Peyer's patch (tissue), 4 donors: ENCODE measurements around the gene CXCL6. TPM values are rescaled to one million over a fixed set of nuclear protein-coding genes. Genes with fewer than 3 reads are reported as not detected.

Experiments
- DNase-seq, 3 donors: peaks; one replicate each; pipeline ENCODE4 v3.0.0-alpha.2; 2017 to 2019
- H3K27ac ChIP-seq, 4 donors: fragments of 200-600 bp; sonication (generic); one replicate each; pipeline ENCODE4 v1.5.1; 2016 to 2019
- H3K27me3 ChIP-seq, 2 donors: fragments of 200-600 bp; sonication (generic); one replicate each; pipeline ENCODE4 v1.5.1; 2019
- H3K36me3 ChIP-seq, 3 donors: fragments of 200-600 bp; sonication (generic); one replicate each; pipeline ENCODE4 v1.5.1; 2016 to 2019
- H3K4me1 ChIP-seq, 4 donors: fragments of 200-600 bp; sonication (generic); one replicate each; pipeline ENCODE4 v1.5.1; 2016 to 2019
- H3K4me3 ChIP-seq, 4 donors: fragments of 200-600 bp; sonication (generic); 1 replicate in 3 of 4; 2 replicates in 1 of 4; pipeline ENCODE4 v1.5.1; 2016 to 2019; ENCODE audit warnings: mild to moderate bottlenecking in 1 of 4
- H3K9me3 ChIP-seq, 4 donors: fragments of 200-600 bp; sonication (generic); one replicate each; pipeline ENCODE4 v1.5.1; 2016 to 2019; ENCODE audit warnings: mild to moderate bottlenecking in 1 of 4
- POLR2A ChIP-seq, 2 donors: fragments of 450-650 bp; IDR thresholded peaks; one replicate each; pipeline ENCODE4 v1.5.1; 2017; ENCODE audit warnings: antibody characterized with exemption in 2 of 2, mild to moderate bottlenecking in 2 of 2, moderate library complexity in 2 of 2
- total RNA-seq, 4 donors: library from RNA; depleted of rRNA; stranded (reverse); fragments of >200 nt; gene quantifications; one replicate each; pipeline ENCODE4 v1.1.0, GENCODE V29; 2016
- TF ChIP-seq, protein P1 (sequence below), 6 experiments: fragments of 450-650 bp in 4 of 6; fragments of 200-600 bp in 2 of 6; sonication (generic) in 1 of 6; IDR thresholded peaks; one replicate each; pipeline ENCODE4 v1.5.1; 2017 to 2019; ENCODE audit warnings: antibody characterized with exemption in 6 of 6, mild to moderate bottlenecking in 3 of 6, moderate library complexity in 1 of 6

Gene CXCL6
- total RNA-seq = 1 to 10 TPM in 1 of 4 donors, not detected in 3; 1.6 TPM

DNA sequence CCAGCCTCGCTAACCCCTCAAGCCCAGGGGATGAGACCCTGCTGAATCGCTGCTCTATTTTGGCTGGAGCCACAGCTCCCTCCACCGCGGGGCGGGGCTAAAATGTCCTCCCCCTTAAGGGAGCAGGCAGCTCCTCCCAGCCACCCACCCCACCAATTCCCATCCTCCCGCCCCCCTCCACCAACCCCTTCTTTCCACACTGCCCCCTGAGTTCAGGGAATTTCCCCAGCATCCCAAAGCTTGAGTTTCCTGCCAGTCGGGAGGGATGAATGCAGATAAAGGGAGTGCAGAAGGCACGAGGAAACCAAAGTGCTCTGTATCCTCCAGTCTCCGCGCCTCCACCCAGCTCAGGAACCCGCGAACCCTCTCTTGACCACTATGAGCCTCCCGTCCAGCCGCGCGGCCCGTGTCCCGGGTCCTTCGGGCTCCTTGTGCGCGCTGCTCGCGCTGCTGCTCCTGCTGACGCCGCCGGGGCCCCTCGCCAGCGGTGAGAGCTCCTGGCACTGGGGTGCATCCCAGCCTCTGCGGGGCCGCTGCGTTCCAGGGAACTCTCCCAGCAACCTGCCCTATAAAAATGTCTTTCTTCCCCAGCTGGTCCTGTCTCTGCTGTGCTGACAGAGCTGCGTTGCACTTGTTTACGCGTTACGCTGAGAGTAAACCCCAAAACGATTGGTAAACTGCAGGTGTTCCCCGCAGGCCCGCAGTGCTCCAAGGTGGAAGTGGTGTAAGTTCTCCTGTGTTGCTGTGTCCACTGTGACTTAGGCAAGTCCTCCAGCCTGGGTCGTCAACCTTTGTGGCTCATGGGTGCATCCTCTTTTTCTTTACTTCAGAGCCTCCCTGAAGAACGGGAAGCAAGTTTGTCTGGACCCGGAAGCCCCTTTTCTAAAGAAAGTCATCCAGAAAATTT is at the start of gene CXCL6:
Gene CXCL6, plus strand, starts transcription at position 306 of the 907 bp plus-strand sequence. Its CDS starts 73 bp downstream, at position 379.
- no peaks in the 10 kb centered on the region for H3K27me3 ChIP-seq
- peak within 1 kb of the TSS in 2 of 4 donors; percentile 42 to 51 for H3K4me3 ChIP-seq
- peaks cover 0 to 6% (median 0%) of the 10 kb centered on the region in 4 donors for H3K4me1 ChIP-seq
- H3K9me3 ChIP-seq = peaks cover 0 to 4% (median 0%) of the 10 kb centered on the region in 4 donors
- no peak for TF ChIP-seq POLR2A (IDR thresholded peaks at IDR 0.05)
- TF ChIP-seq, protein P1, sequence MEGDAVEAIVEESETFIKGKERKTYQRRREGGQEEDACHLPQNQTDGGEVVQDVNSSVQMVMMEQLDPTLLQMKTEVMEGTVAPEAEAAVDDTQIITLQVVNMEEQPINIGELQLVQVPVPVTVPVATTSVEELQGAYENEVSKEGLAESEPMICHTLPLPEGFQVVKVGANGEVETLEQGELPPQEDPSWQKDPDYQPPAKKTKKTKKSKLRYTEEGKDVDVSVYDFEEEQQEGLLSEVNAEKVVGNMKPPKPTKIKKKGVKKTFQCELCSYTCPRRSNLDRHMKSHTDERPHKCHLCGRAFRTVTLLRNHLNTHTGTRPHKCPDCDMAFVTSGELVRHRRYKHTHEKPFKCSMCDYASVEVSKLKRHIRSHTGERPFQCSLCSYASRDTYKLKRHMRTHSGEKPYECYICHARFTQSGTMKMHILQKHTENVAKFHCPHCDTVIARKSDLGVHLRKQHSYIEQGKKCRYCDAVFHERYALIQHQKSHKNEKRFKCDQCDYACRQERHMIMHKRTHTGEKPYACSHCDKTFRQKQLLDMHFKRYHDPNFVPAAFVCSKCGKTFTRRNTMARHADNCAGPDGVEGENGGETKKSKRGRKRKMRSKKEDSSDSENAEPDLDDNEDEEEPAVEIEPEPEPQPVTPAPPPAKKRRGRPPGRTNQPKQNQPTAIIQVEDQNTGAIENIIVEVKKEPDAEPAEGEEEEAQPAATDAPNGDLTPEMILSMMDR (IDR thresholded peaks at IDR 0.05) = no peak
- DNase-seq = peak in 1 of 3 donors; percentile 53
- H3K36me3 ChIP-seq = no peaks in the 10 kb centered on the region
- peak within 1 kb of the TSS in 2 of 4 donors; percentile 12 to 56 for H3K27ac ChIP-seq

DNA sequence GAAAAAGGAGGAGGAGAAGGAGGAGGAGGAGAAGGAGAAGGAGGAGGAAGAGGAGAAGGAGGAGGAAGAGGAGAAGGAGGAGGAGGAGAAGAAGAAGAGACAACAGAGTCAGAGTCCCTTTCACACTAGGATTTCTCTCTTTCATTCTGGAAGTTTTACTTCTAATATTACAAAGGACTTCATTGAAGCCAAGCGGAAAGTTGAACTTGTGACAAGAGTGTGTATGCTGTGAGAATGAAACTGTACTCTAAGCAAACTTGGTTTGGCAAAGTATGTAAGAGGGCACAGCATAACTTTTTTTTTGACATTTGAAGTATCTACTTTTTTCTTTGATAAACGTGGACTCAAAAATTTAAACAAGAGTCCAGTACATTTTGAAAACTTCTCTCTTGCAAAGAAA is 48.1 kb upstream of the CXCL6 start:
- H3K4me3 ChIP-seq = no peak overlapping the region
- no peaks in the 10 kb centered on the region for H3K36me3 ChIP-seq
- no peaks in the 10 kb centered on the region for H3K9me3 ChIP-seq
- TF ChIP-seq POLR2A (IDR thresholded peaks at IDR 0.05) = no peak
- TF ChIP-seq, protein P1 (IDR thresholded peaks at IDR 0.05) = no peak
- H3K4me1 ChIP-seq = no peaks in the 10 kb centered on the region
- H3K27ac ChIP-seq = no peak overlapping the region
- no peak for DNase-seq
- H3K27me3 ChIP-seq = no peaks in the 10 kb centered on the region

DNA sequence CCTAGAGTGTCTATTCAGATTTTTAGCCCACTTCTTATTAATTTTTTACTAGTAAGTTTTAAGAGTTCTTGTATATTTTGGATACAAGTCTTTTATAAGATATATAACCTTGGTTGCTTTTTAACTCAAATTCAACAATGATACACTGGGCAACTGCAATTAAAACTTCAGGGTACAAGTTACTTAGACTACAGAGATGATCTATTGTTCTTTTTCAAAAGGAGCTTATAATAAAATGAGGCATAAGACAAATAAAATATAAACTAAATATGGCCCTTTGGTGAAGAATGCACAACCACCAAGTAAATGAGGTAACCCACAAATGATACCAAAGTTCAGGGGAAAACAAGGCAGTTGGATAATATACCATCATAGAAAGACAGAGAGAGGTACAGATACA is 37.6 kb upstream of the CXCL6 start:
- no peak overlapping the region for H3K4me3 ChIP-seq
- no peaks in the 10 kb centered on the region for H3K4me1 ChIP-seq
- DNase-seq = no peak
- H3K36me3 ChIP-seq = no peaks in the 10 kb centered on the region
- no peaks in the 10 kb centered on the region for H3K9me3 ChIP-seq
- no peaks in the 10 kb centered on the region for H3K27me3 ChIP-seq
- no peak for TF ChIP-seq POLR2A (IDR thresholded peaks at IDR 0.05)
- TF ChIP-seq, protein P1 (IDR thresholded peaks at IDR 0.05) = no peak
- no peak overlapping the region for H3K27ac ChIP-seq

DNA sequence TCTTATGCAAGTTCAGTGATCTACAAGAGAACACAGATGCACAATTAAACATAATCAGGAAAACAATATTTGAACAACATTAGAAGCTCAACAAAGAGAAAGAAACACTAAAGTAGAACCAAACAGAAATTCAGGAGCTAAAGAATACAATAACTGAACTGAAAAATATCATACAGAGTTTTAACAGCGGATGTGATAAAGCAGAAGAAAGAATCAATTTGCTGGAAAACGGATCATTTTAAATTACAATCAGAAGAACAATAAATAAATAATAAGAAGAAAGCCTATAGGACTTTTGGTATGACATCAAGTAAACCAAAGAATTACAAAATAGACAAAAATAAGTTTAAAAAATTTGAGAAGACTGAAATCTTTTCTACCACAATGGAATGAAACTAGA is 36.3 kb upstream of the CXCL6 start:
- Histone ChIP-seq H3K4me1 (no peaks in the 10 kb centered on the region), H3K4me3 (no peak overlapping the region), H3K9me3 (no peaks in the 10 kb centered on the region), H3K27me3 (no peaks in the 10 kb centered on the region), H3K27ac (no peak overlapping the region), H3K36me3 (no peaks in the 10 kb centered on the region)
- no peak for TF ChIP-seq POLR2A (IDR thresholded peaks at IDR 0.05)
- TF ChIP-seq, protein P1 (IDR thresholded peaks at IDR 0.05) = no peak
- DNase-seq = no peak

DNA sequence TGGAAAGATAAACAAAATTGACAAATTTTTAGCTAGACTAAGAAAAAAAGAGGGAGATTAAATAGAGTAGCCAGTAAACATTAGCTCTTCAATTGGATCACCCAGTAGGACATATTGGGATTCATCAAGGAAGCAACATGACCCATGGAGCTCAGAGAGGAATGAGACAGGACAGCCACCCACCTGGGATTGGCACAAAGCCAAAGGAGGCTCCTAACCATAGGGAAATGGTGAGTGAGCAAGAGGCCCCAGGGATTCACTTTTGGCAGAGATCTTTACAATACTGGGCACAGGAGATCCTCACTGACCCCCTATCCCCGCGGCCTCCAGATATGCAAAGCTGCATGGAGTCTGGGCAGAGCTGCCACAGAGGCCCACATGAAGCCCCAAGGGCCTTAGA is 34.8 kb upstream of the CXCL6 start:
- Histone ChIP-seq H3K4me1 (no peaks in the 10 kb centered on the region), H3K27ac (no peak overlapping the region), H3K36me3 (no peaks in the 10 kb centered on the region), H3K9me3 (no peaks in the 10 kb centered on the region), H3K27me3 (no peaks in the 10 kb centered on the region), H3K4me3 (no peak overlapping the region)
- no peak for TF ChIP-seq POLR2A (IDR thresholded peaks at IDR 0.05)
- TF ChIP-seq, protein P1 (IDR thresholded peaks at IDR 0.05) = no peak
- DNase-seq = no peak
